Neuron (in vitro differentiated cells): ENCODE measurements around the gene OR10R2.

Source experiments
- H2AFZ ChIP-seq: one replicate; pipeline ENCODE4 v1.6.1; 2013; ENCODE audit warnings: low read depth, mild to moderate bottlenecking, inconsistent platforms, low read length, moderate library complexity
- H3K27me3 ChIP-seq: one replicate; pipeline ENCODE4 v1.6.1; 2013; ENCODE audit warnings: low read length; ENCODE audit not compliant: insufficient read depth
- H3K36me3 ChIP-seq: one replicate; pipeline ENCODE4 v1.6.1; 2013; ENCODE audit warnings: low read length; ENCODE audit not compliant: insufficient read depth
- H3K4me1 ChIP-seq: one replicate; pipeline ENCODE4 v1.6.1; 2013; ENCODE audit warnings: low read length; ENCODE audit not compliant: insufficient read depth
- H3K4me3 ChIP-seq: 2 replicates; pipeline ENCODE4 v1.5.1; 2013; ENCODE audit warnings: mild to moderate bottlenecking, low read length, moderate library complexity
- H3K9me3 ChIP-seq: one replicate; pipeline ENCODE4 v1.6.1; 2013; ENCODE audit warnings: low read length

OR10R2 gene

DNA sequence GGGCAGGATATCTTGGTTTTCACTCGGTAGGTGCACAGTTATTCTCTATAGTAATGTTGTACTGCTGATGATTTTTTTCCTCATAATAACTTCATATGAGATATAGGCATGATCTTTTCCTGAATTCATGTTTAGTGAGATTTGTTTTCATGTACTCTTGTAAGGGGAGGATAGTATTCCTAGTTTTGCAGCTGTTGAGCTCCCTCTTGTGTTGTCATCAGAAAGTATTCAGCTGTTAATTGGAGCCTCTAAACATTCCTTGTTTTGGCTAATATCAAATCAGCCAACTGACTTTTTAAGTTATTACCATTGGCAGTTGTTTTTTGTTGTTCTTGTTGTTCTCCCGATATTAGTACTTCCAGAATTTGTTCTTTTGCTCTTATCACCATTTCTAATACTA lies 24.4 kb downstream of the OR10R2 start:
- Histone ChIP-seq H3K4me1 (no peaks in the 10 kb centered on the region), H3K36me3 (no peaks in the 10 kb centered on the region), H3K27me3 (peaks cover 4% of the 10 kb centered on the region), H3K4me3 (no peak overlapping the region), H3K9me3 (no peaks in the 10 kb centered on the region), H2AFZ (no peak overlapping the region)

DNA sequence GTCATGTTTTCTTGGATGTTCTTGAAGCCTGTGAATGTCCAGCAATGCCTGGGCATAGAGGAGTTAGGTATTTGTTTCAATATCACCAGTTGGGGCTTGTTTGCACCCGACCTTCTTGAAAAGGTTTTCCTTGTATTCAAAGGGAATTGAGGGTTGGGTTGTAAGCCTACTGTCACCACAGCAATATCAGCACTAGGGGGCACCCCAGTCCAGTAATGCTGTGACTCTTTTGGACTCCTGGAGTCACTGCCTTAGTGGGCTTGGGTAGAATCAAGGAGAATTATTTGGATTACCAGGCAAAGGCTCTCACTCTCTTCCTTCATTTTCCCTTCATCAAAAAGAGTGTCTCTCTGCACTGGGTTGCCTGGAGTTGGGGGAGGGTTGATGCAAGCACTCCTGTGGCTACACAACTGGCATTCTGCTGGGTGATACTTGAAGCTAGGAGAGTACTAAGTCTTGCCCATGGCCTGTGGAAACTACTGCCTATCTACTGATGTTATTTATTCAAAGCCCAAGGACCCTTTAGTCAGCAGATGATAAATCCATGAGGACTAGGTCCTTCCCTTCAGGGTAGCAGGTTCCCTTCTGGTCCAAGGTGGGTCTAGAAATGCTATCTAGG lies 34.5 kb downstream of the OR10R2 start:
- no peaks in the 10 kb centered on the region for H3K4me1 ChIP-seq
- H3K9me3 ChIP-seq, result no peaks in the 10 kb centered on the region
- H3K27me3 ChIP-seq, result no peaks in the 10 kb centered on the region
- no peaks in the 10 kb centered on the region for H3K36me3 ChIP-seq
- no peak overlapping the region for H2AFZ ChIP-seq
- no peak overlapping the region for H3K4me3 ChIP-seq

DNA sequence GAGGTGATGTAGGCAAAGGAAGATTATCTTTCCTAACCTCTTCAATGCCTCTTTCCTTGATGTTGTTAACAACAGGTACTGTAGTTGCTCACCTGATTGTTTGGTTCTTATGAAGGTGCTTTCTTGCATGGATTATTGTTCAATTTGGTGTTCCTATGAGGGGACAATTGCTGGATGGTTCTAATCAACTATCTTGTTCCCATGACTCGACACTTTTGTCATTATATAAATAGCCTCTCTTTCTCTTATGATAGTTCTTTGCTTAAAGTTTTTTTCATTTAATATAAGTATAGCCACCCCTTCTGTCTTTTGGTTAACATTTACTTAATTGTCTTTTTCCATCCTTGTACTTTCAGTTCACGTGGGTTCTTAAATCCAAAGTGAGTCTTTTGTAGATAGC lies 35.5 kb downstream of the OR10R2 start:
- Histone ChIP-seq H2AFZ (no peak overlapping the region), H3K36me3 (no peaks in the 10 kb centered on the region), H3K27me3 (no peaks in the 10 kb centered on the region), H3K4me1 (no peaks in the 10 kb centered on the region), H3K9me3 (no peaks in the 10 kb centered on the region), H3K4me3 (no peak overlapping the region)

DNA sequence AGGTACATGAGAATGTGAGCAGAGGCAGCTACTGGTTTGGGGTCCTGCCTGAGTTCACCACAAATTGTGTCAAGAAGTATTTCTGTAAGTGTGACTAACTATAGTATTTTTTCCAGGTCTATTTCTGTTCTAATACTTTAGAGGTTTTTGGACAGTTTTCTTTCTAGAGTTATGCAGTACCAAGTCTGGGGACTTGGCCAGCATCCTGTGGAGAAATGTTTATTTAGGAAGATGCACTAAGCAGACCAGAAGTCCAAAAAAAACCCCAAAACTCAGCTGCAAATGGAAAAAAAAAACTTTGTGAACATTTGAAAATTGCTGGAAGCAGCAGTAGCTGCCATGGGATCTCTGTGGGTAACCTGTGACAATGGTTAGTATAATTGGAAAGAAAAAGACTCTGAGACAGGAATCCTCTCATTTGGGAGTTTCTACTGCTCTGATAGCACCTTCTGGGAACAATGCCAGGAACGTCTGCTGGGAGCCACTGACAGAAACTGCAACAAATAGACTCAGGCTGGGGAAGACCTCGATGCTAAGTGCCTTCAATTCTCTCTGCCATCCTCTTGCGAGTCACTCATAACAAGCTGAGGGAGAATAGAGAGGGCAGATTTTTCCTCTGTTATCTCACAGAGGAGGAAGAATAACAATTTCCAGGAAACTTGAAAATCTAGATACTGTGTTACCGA lies 37.6 kb downstream of the OR10R2 start:
- Histone ChIP-seq H3K4me3 (no peak overlapping the region), H3K27me3 (no peaks in the 10 kb centered on the region), H3K36me3 (no peaks in the 10 kb centered on the region), H2AFZ (no peak overlapping the region), H3K4me1 (no peaks in the 10 kb centered on the region), H3K9me3 (no peaks in the 10 kb centered on the region)

DNA sequence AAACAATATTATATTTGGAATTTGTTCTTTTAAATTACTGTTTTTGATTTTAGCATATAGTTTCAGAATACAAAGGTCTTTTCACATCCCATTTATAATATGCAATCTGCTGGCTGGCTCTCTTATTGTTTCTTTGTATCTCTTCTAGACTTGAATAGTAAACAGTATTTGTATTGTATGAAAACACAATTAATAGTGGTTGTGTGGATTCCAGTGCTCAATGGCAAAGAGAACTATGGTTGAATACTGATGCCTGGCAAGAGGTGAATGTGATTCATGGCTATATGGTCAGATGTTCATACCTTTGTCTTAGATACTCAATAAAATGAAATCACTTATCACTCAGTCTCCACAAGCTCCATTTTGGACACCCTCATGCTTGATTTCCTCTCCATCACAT lies 44.9 kb downstream of the OR10R2 start:
- no peak overlapping the region for H3K4me3 ChIP-seq
- no peaks in the 10 kb centered on the region for H3K9me3 ChIP-seq
- H3K27me3 ChIP-seq, result no peaks in the 10 kb centered on the region
- no peaks in the 10 kb centered on the region for H3K36me3 ChIP-seq
- H3K4me1 ChIP-seq, result no peaks in the 10 kb centered on the region
- no peak overlapping the region for H2AFZ ChIP-seq

DNA sequence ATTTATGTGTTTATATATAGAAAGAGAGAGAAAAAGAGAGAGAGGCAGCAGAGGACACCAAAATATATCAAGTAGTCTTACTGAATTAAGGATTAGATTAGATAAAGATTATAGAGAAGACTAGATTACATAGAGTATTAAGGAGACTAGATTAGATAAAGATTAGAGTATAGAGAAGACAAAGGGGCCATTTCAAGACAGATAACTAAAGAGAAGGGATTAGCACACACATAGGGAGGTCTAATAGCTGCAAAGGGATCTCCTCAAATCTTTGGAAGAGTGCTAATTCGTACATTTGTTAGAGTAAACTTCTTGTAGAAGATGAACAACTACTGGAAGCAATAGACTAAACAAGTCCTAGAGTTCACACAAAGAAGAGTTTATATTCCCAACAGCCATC lies 48.0 kb downstream of the OR10R2 start:
- H2AFZ ChIP-seq, result no peak overlapping the region
- no peak overlapping the region for H3K4me3 ChIP-seq
- H3K27me3 ChIP-seq, result no peaks in the 10 kb centered on the region
- H3K36me3 ChIP-seq, result no peaks in the 10 kb centered on the region
- H3K9me3 ChIP-seq, result no peaks in the 10 kb centered on the region
- no peaks in the 10 kb centered on the region for H3K4me1 ChIP-seq

DNA sequence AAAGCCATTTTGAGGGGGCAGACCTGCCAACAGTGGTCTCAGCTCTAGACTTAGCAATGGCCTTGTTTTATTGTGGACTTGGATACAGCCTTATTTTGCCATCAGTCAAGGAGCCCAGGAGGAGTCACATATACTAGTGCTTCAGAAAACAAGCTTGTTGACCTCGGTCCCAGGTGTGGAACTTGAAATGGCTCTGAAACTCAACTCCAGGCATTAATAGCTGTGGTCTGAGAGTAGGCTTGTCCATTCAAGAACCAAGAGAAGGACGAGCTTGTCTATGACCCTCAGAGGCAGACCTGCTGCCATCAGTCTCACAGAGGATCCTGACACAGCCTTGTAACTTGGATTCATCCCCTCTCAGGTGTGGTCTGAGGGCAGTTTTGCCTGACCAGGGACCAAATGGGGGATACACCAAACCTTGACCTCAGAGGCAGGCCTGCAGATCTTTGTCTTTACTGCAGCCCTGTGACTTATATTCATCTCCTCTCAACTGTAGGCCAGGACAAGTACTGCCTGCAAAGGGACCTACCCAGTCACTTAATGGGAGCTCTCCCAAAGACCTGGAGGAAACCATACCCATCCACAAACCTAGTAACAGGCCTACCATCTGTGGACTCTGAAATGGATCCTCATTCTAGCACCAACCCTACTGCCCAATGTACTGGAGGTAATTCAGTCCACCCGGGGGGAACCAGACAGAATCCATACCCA lies 49.1 kb downstream of the OR10R2 start:
- Histone ChIP-seq H3K4me1 (no peaks in the 10 kb centered on the region), H3K4me3 (no peak overlapping the region), H2AFZ (no peak overlapping the region), H3K9me3 (no peaks in the 10 kb centered on the region), H3K36me3 (no peaks in the 10 kb centered on the region), H3K27me3 (no peaks in the 10 kb centered on the region)

DNA sequence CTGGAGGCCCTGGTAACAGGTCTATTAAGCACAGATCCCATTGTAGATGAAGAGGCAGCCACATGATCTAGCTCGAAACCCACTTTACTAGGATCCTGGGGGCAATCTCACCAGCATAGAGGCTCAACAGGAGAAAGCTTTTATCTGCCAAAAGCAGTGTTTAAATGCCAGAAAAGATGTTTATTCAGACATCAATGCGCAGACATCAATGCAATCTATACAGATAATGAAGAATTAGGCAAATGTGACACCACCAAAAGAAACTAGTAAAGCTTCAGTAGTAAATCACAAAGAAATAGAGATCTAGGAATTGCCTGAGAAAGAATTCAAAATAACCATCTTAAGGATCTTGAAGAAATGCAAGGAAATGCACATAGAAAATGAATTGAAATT lies 49.6 kb downstream of the OR10R2 start:
- no peaks in the 10 kb centered on the region for H3K36me3 ChIP-seq
- H3K4me3 ChIP-seq, result no peak overlapping the region
- H3K4me1 ChIP-seq, result no peaks in the 10 kb centered on the region
- H3K27me3 ChIP-seq, result no peaks in the 10 kb centered on the region
- H2AFZ ChIP-seq, result no peak overlapping the region
- no peaks in the 10 kb centered on the region for H3K9me3 ChIP-seq

DNA sequence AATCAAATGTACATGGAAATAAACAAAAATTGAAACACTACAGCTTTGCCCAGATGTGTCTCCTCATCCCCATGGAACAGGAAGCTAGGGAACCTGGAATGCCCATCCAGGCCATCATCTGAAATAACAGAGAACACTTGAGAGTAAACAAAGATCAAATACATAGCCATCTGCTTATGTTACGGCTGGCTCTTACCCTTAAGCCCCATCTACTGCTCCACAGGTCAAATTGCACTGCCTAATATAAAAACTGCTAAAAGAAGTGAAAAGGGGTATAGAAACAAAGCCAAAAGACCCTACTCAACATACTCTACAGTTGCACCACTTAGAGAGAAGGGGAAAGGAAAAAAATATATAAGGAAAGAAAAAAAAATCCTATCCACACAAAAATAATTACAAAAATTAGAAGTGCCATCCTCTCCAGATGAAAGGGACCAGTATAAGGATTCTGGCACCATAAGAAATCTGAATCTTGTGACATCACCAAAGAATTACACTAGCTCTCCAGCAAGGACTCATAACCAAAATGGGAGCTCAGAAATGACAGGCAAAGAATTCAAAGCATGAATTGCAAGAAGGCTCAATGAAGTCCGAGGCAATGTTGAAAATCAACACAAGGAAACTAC lies 55.3 kb downstream of the OR10R2 start:
- Histone ChIP-seq H3K36me3 (no peaks in the 10 kb centered on the region), H2AFZ (no peak overlapping the region), H3K4me1 (no peaks in the 10 kb centered on the region), H3K4me3 (no peak overlapping the region), H3K27me3 (no peaks in the 10 kb centered on the region), H3K9me3 (no peaks in the 10 kb centered on the region)
